ENCODE measurements around the gene DAW1.
A peak's percentile ranks its signal among the peaks of the same experiment; 100 is the strongest.
"Not testable (repeated sequence)": the region's sequence is repeated elsewhere in the genome, so short reads cannot be mapped to it uniquely, and the experiment has no call there.

Gene DAW1

DNA sequence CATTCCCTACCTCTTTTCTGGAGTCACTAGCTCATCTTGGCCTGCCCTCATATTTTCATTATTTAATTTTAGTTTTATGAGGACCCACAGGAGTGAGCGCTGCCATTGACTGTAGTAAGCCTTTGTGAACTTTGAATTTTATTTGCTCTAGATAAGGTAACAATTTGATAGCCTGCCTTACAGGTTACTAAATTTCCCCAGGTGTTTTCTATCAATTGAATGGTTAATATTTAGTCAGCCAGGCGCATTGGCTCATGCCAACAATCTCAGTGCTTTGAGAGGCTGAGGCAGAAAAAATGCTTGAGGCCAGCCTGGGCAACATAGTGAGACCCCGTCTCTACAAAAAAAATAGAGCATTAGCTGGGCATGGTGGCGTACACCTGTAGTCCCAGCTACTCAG lies 50.2 kb downstream of the DAW1 start:
- DNase-seq: no peak

DNA sequence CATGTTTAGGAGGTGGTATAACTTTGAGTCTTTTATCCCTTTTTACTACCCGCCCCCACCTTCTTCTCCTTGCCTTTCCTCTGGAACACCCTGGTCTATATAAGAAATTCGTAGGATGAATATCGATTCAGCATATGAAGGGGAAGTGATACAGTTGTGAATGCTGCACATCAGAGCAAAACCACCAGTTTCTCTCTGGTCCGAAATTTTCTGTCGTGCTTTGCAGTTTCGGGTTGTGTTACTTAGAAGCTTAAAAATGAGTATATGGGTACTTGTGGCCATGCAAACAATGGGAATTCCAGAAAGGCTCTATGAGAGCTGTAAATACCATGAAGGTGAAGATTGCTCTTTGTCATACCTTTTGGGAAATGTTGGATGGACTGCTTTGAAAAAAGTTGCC lies 60.6 kb downstream of the DAW1 start:
- no peak for DNase-seq

DNA sequence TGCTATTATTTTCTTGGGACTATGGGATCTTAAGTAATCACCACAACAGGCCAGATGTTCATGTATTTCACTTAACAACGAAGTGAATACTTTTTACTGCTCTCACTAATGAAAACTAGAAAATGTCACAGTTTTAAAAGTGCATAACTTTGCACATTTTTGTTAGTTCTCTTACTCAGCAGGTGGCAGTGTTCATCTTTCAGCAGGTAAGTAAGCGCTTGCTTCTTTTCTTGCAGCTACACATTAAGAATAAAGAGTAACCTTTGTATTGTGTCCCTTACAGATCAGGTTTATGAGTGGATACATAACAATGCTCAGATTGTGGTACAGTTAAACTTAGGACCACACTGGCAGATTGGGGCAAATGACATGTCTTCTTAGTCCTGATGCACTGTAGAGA lies 61.0 kb downstream of the DAW1 start:
- DNase-seq: no peak

DNA sequence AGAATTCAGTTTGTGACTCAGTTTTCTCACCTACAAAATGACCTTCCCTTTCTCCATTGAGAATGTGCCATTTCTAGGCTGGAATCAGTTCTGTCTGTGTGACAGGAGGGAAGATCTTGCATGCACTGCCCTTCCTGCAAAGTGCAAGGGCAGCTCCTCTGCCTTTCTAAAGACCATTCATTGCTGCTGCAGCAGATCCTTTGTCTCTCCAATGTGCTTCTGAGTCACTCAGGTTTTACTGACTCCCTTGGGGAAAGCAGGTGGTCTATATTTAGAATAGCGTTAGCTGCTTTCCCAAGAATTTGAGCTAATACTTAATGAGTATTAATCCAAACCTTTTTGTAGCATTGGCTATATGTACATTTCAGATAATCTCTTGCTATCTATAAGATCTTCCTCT lies 62.5 kb downstream of the DAW1 start:
- no peak for DNase-seq

DNA sequence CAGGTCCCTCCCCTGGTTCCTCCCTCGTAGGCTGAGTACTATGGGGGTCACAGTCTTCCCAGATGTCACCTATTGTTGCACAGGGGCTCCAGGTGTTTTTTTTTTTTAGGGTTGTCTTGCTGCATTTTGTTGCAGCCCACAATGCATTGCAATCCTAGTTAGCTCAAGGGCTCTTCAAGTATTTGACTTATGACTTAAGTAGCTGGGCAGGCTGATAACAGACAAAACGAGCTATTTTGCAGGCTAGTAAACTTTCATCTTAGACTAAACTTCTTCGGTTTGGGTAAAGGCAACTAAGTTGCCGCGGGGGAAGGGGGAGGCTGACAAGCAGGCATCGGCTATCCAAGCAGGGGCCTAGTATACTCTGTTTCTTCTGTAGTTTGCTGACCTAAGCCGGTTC lies 64.8 kb downstream of the DAW1 start:
- not testable (repeated sequence) for DNase-seq

DNA sequence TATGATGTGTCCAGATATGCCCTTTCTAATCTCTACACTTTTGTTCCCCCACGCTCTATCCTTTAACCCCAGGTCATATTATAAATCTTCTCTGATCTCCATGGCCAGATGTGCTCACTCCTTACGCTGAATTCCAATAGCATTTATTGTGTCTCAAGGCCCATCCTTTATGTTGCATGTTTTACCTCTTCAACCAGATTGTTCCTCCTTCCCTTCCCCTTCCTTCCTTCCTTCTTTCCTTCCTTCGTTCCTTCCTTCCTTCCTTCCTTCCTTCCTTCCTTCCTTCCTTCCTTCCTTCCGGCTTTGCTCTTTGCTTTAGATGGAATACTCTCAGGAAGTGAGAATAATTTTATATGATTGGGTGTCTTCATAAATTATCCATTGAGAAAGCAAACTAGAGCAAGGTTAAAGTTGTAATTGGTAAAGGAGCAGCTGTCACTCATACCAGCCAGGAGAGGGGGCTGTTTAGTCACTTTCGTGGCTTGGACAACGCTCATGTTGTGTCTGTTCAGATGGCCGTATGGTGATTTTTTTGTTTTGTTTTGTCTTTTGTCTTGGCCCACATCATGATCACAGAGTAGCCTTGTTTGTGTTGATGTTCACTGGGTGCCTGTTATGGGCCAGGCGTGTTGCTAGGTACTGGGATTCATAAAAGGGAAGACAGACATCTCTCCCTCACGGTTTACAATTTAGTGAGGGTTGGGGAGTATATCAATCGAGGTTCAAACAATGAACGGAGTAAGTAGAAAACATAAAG lies 68.0 kb downstream of the DAW1 start:
- peak; percentile 31 for DNase-seq

DNA sequence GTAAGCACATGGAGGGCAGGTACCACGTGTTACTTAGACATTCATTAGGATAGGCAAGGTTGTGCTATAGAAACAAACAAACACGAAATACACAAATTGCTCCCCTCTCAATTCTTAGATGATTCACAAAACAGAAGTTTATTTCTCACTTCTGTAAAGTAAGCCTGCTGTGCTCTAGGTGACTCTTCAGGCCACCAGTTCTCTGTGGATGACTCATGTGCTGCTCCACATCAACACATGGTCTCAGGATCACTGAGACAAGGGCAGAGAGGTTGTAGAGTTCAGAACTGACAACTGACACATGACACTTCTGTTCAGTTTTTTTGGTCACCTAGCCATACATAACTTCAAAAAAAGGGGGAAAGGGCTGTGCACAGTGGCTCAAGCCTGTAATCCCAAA lies 70.6 kb downstream of the DAW1 start:
- DNase-seq: no peak

DNA sequence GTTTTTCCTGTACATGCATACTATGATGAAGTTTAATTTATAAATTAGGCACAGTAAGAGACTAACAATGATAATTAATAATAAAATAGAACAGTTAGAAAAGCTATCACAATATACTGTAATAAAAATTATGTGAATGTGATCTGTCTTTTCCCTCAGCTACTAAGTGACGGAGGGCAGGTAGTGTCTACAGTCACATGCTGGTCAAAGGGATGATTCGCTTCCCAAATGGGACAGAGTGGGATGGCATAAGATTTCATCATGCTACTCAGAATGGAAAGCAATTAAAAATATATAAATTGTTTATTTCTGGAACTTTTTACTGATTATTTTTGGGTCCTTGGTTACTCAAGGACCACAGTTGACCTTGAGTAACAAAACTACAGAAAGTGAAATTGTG lies 71.5 kb downstream of the DAW1 start:
- DNase-seq: no peak

DNA sequence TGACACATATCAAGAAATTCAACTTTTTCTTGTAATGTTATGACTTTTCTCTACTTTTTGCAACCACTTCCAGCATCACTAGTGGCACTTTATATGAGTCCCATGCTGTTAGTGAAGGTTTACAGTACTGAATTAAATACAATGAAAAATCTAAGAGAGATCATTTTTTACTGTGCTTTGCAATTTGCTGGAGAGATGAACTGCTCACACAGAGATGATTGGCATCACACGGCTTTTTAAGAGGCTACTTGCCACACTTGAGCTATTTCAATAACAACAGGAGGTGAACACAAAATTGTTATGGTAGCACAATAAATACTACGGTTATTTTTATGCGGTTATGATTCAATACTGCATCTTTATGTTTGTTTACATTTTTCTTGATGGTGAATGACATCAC lies 88.9 kb downstream of the DAW1 start:
- no peak for DNase-seq

DNA sequence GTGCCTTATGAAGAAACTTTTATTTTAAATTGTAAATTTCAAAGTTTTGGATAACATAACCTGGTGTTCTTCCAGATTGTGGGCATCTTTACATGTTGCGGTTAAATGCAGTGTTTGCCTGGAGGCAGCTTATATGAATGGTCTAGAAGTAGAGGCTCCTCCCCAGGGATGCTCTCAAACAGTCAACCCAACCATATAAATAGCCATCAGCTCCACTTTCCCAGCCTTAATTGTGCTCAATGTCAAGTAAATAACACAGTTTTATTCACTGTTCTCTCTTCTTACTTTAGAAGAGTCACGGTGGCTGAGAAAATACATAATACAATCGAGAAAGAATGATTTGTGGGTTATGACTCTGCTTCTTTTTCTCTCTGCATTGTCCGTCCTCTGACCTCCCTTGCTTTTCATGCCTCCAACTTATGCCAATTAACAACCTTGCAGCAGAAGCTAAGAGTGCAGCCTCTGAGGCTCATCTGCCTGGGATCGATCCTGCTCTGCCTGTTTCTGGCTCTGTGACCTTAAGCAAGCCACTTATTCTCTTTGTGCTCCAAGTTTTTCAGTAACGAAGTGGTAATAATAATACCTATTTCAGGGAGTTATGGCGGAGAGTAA lies 100.3 kb downstream of the DAW1 start:
- DNase-seq: no peak

DNA sequence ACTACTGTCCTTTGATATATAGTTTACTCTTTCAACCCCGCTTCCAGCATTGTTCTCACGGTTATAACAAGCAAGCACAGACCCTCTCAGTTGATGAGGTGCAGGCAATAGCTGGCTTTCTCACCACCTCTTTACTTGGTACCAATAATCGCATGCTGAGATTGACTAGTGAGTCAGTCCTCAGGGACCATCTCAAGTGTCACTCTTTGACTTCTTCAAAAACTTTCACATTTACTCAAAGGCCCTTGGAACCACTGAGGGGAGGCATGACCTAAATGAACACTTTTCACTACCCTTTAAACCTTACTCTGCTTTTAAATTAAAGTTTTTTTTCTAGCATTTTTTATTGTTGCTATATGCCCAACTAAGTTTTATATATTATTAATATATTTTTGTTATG lies 101.8 kb downstream of the DAW1 start:
- DNase-seq: no peak
